Hepatocyte (in vitro differentiated cells): ENCODE results near the gene ITFG1.

Experiments used
- EZH2phosphoT487 ChIP-seq: fragments of 200-600 bp; sonication (generic); IDR thresholded peaks from one replicate; pipeline ENCODE4 v1.6.1; 2018; ENCODE audit warnings: antibody characterized with exemption, mild to moderate bottlenecking, low read depth, moderate library complexity; ENCODE audit not compliant: unreplicated experiment, severe bottlenecking
- TF ChIP-seq, protein P1 (sequence below): fragments of 200-600 bp; sonication (generic); IDR thresholded peaks from 2 replicates; pipeline ENCODE4 v1.5.1; 2016; ENCODE audit warnings: antibody characterized with exemption, mild to moderate bottlenecking; ENCODE audit not compliant: poor library complexity

DNA sequence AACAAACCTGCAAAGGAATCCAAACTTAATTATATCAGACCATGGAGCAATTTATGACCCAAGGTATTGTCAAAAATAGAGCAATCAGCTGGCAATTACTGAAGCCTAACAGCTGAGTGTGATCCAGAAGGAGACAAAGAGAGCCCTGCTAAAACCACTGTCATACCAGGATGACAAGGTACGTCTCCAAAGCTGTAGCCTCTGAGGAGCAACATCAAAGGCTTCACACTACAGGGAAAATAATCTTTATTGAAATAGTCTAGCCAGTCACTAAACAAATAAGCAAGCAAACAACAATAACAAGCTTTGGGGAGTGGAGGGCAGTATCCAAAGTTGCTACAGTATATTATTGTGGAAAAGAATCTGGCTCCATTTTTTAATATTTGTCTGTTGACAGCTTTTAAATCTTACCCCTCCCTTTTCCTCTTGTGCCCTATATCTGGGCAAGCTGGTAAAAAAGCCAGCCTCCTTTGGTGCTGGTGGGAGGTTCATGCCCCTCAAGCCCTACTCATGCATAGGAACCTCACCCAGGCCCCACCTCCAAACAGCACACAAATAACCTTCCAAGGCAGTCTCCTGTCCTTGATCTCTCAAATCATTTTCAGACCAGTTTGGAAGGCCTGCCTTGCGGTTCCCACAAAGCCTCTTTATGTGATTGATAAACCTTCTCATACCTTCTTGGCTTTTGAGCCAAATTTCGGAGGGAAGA, 73.7 kb downstream of the ITFG1 start:
- TF ChIP-seq, protein P1, sequence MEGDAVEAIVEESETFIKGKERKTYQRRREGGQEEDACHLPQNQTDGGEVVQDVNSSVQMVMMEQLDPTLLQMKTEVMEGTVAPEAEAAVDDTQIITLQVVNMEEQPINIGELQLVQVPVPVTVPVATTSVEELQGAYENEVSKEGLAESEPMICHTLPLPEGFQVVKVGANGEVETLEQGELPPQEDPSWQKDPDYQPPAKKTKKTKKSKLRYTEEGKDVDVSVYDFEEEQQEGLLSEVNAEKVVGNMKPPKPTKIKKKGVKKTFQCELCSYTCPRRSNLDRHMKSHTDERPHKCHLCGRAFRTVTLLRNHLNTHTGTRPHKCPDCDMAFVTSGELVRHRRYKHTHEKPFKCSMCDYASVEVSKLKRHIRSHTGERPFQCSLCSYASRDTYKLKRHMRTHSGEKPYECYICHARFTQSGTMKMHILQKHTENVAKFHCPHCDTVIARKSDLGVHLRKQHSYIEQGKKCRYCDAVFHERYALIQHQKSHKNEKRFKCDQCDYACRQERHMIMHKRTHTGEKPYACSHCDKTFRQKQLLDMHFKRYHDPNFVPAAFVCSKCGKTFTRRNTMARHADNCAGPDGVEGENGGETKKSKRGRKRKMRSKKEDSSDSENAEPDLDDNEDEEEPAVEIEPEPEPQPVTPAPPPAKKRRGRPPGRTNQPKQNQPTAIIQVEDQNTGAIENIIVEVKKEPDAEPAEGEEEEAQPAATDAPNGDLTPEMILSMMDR = no peak
- no peak for TF ChIP-seq EZH2phosphoT487
